Fibroblast of pulmonary artery (primary cell): ENCODE data around the gene ALDH3A2.
A peak's percentile ranks its signal among the peaks of the same experiment; 100 is the strongest.

Experiments used
- DNase-seq: peaks from one replicate; pipeline ENCODE4 v3.0.0-alpha.2; 2010; ENCODE audit warnings: low read depth
- H3K4me3 ChIP-seq: replicated peaks from 2 replicates; pipeline ENCODE4 v1.5.1; 2011; ENCODE audit warnings: low read depth, mild to moderate bottlenecking, control low read depth, low read length, moderate library complexity
- CTCF ChIP-seq: IDR thresholded peaks from 2 replicates; pipeline ENCODE4 v1.5.1; 2011; ENCODE audit warnings: mild to moderate bottlenecking, control low read depth, low read length, inconsistent platforms; ENCODE audit errors: missing control alignments

ALDH3A2 gene

DNA sequence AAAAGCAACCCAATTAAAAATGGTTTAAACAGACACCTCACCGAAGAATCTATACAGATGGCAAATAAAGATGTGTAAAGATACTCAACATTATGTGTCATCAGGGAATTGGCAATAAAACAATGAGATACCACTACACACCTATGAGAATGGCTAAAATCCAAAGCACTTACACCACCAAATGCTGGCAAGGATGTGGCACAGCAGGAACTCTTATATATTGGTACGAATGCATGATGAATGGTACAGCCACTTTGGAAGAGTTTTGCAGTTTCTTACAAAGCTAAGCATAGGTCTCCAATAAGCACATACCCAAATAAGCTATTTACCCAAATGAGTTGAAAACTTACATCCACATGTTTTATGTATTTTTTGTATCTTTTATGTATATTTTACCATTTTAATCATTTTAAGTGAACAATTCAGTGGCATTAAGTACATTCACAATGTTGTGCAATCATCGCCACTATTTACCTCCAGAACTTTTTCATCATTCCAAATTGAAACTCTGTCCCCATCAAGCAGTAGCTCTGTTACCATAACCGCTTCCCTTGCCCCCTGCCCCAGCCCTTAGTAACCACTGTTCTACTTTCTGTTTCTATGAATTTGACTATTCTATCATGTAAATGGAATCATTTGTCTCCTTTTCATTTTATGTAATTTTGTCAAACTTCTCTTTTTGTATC lies 6.7 kb upstream of the ALDH3A2 start:
- DNase-seq: no peak
- H3K4me3 ChIP-seq: no peak overlapping the region
- TF ChIP-seq CTCF: no peak

DNA sequence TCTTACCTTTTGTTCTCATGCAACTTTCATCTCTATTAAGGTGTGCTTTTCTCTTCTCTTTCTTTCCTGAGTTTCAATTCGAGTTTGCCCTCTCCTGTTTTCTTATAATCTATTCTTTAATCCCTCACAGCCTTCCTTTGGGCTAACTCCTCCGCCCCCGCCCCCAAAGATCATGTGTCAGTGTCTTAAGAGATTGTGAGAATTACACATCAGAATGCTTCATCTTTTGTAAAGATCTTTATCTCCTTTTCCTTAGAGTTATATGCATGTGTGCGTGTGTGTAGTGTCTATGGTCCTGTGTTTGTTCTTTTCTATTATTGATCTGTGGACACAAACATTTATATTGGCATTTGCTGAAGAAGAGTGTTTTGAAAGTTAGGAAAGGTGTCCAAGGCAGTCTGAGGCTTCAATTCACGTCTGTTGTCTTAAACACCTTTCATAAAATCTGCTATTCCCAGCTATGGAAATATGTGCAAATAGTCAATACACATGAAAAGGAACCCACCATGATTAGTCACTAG lies 6.1 kb upstream of the ALDH3A2 start:
- no peak for DNase-seq
- H3K4me3 ChIP-seq: no peak overlapping the region
- no peak for TF ChIP-seq CTCF

DNA sequence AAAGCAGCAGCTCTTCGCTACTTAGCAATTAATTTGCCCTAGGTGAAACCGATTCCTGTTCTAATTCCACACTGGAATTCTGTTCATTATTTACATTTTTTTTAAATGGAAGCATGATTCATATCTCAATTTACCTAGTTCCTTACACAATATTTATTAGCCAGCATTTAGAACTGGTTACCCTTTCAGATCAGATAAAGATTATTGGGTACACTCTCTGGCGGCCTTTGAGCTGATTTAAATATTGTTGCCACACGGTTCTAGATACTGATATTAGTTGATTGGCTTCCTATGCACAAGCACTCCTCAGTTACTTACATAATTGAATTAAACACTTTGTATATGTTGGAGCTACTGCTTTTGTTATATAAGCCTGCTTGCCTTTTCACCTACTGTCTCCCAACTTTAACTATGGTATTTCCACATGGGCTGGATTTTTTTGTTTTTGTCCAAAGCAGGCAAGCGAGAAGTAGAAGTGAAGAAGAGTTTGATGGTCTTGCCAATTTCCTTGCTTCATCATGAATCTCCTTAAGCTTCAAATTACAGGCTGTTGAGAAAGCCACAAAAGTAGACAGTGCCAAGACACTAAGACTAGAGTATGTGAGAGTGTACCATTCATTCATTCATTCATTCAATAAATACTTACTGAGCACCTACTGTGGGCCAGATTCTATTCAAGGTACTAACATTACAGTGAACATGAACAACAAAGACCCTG lies 3.9 kb upstream of the ALDH3A2 start:
- no peak for DNase-seq
- H3K4me3 ChIP-seq: no peak overlapping the region
- TF ChIP-seq CTCF: no peak

DNA sequence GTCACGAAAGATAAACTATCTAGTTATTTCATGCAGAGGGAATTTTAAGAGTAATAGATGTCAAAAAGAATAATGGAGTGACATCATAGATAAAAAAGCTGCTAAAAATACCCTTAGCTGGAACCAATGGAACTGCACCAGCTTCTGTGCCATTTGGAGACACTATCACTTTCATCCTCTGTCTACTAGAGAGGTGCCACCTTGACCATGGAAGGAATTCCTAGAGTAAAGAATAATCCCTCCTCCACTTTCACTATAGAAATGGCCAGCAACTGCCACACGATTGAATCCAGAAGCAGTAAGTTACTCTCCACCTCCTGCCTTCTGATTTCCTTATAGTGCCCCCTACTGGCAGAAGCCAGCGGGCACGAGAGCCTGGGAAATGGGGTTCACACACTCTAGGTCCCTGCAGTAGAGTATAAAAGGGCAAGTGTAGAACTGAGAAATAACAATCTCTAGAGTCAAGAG lies 2.8 kb upstream of the ALDH3A2 start:
- peak; percentile 46 for TF ChIP-seq CTCF
- H3K4me3 ChIP-seq: no peak overlapping the region
- peak; percentile 16 for DNase-seq

GRCh38 chr17:19646788-19647696 lies 1.5 kb upstream of the ALDH3A2 start:
- peak; percentile 24 for DNase-seq
- H3K4me3 ChIP-seq: no peak overlapping the region
- TF ChIP-seq CTCF: no peak

- no peak for TF ChIP-seq CTCF
- peak overlapping the region; percentile 85 for H3K4me3 ChIP-seq
Measured at GRCh38 chr17:19647697-19648474, 665 bp upstream of the ALDH3A2 start.

More at GRCh38 chr17:19647697-19648474, 665 bp upstream of the ALDH3A2 start:
- DNase-seq: peak; percentile 81
